ENCODE results near the gene ABCC3. TPM values are rescaled to one million over a fixed set of nuclear protein-coding genes. Genes with fewer than 3 reads are reported as not detected.

Gene ABCC3
- polyA plus RNA-seq, 3 donors: 8.7 to 22.2 (median 21.2) TPM

DNA sequence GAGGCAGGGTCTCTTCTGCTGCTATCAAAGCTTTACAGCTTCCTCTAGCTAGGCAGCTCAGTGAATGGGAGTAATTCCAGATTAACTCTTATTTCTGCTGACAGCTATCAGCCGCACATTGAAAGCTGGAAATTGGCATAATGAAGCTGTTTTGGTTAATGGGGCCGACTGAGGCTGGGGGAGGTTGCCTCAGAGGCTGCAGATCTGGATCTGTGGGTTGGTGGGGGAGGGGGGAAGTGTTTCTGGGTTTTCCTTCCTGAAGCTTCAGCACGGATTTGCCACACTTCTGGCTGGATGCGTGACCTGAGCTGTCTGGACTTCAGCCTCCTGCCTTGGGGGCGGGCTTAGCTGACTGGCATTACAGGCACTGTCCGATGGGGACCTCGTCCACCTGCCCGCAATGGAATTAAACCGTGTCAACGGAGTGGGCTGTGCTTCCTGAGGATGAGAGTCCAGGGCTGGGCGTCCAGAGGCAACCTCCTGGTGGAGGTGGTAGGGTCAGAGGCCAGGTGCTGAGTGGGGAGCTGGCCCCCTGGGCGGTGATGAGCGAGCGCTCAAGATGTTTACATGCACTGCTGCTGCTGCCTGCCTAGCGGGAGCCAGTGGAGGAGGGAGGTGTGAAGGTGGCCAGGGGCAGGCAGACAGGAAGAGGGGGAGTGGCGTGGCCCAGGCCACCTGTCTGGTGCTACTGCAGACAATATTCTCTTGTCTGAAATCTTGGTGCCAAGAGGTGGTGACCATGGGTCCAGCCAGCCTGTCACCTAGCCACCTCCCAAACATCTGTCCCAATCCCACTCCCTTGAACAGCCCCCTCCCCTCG is 6.7 kb upstream of the ABCC3 start:
- DNase-seq: no peak

DNA sequence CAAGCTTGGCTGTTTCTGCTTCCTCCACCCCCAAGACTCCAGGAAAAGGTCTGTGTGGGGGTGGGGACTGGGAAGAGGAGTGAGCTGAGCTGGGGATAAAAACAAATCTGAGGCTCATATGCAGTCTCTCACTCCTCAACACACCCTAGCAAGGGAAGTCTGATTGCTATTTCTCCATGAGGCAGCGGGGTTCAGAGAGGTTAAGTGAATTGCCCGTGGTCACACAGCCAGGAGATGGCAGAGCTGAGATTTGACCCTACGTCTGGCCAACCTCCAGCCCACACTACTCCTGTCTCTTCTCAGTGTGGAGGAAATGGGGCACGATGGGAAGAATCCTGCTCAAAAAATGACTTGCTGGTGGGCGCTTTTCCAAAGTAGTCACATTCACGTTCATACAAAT is 4.8 kb upstream of the ABCC3 start:
- no peak for DNase-seq

DNA sequence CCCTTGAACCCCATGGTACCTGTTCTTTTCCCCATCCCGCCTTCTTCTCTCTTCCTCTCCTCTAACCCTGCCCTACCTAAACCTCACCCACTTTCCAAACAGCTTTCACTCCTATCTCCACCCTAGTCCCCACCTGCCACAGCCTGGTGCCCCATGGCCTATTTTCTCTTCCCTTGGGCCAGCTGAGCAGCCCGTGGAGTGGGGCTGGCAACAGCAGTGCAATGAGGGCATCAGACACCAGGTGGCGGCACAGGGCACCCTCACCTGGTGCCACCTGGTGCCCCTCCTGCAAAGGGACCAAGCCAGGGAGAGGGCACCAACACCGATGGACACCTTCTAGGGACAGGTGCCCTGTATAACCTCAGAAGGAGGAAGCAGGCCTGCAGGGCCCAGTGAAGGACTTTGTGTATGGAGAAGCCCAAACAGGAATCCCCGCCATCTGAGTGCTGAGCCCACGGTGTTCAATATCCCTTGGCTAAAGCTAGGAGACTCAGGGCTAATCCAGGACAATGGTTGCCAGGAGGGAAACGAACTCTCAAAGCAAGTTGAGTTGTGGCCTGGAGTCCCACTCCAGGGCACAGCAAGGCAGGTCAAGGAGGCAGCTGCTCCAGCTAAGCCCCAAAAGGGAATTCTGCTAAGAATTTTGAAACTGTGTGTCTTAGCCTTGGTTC is 4.0 kb upstream of the ABCC3 start:
- DNase-seq: no peak

DNA sequence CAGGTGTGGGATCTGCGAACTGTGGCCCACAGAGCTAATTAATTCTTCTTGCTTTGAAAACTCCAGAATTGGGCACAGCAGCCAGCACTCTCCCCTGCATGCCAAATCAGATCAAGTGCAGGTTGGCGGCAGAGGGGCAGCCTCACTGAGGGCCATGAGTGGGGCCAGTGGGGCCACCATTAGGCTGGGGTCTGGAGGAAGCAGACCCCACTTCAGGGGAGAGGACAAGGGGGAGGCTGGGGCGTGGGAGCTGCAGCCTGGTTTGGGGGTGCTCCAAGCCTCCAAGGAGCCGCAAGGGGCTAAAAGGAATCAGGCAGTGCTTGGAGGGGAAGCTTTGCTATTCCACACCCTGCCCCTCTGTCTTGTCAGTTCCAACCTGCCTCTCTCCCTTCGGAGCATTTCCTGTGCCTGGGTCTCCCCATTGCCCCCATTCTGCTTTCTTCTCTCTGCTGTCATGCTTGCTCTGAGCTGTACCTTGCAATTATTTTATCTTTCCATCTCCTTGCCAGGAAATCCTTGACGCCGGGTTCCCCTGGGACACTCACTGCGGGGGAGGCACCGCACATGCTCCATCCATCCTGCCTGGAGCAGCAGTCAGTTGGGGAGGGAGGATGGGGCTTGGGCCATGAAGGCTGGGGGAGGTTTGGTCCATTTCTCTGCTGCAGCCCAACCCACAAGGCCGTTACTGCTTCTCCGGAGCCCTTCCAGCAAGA is 3.3 kb upstream of the ABCC3 start:
- DNase-seq: no peak

DNA sequence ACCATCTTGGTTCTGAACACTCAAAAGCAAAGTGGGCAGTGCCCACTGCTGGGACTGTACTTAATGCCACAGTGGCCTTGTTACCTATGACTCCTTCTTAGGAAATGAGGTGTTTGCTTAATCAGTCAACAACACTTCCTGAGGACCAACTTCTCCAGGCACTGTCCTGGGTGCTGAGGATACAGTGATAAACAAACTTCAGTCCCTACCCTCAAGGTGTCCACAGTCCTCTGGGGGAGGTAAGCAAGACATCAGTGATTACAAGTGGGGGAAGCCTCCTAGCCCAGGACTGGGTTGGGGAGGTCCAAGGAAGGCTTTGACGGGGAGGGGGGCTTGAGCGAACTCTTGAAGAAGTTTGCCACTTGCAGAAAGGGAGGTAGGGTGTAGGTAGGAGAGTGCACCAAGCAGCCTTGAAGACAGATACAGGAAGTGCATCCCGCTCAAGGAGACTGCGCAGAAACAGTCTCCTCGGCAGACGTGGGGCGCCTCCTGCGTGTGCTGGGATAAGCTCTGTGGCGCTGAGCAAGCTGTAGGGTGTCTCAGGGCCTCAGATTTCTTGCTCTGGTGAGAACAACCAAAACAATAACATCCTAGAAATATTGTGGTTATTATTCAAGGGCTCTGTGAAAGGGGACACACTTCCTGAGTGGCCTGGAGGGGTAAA is 2.6 kb upstream of the ABCC3 start:
- no peak for DNase-seq

DNA sequence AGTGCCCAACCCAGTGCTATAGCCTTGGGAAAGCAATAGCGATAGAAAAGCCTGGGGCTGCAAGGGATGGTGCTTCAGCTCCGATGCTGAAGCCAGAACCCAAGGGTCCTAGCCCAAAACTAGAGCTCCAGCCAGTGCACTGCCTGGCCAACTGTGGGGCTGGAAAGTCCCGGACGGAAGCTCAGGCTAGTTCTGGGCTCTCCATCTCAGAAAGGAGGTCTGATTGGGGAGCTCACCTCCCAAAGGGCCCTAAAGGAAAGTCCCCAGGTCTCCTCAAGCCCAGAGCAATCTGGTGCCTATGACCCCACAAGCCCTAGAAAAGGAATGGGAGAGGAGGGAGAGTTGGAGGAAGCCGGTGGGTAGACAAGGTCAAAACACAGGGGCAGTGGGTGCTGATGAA is 2.0 kb upstream of the ABCC3 start:
- no peak for DNase-seq

DNA sequence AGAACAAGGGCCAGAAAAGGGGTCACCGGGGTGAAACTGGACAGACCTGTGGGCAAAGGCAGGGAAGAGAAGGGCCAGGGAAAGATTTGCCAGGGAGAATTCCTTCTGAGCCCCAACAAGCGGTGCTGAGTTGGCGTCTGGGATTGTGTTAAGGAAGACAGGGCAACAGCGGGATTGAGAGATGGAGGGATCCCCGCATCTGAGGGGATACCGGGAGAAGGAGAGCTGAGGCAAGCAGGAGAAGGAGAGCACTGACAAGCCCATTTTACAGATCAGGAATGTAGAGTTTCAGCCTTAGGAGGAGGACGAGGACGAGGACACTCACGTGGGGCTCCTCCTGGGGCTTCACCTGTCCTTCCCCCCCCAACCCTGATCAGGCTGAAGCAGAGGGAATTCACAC is 998 bp upstream of the ABCC3 start:
- DNase-seq: no peak

DNA sequence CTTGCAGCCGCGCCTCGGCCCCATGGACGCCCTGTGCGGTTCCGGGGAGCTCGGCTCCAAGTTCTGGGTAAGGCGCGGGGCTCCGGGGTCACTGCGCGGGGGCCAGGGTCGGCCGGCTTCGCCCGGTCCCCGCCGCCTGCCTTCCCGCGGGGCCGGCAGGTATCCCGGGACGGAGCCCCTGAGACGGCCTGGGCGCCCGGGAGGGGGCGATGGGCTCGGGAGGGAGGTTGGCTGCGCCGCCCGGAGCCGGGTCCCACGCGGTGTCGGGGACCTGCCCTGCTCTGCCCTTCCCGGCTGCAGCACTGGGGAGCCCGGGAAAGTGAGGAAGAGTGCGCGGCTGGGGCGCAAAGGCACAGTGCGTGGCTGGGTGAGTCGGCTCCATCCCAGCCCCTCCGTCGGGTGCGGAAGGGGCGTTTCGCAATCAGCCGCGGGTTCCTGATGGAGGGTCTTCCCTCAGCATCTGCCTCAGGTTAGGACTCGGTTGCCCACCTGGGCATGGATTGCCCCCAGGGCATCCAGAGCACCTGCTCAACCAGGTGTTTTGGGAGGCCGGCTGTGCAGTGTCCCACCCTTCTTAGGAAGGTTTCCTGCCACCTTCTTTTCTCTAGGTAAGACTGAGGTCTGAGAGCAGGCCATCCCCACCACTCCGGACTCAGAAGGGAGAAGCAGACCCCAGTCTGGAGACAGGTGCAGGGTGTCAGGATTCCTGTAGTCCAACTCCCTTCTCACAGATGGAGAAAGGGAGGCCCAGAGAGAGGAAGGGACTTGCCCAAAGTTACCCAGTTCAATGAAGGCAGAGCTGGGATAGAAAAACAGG is 442 bp downstream of the ABCC3 start:
- DNase-seq: no peak

DNA sequence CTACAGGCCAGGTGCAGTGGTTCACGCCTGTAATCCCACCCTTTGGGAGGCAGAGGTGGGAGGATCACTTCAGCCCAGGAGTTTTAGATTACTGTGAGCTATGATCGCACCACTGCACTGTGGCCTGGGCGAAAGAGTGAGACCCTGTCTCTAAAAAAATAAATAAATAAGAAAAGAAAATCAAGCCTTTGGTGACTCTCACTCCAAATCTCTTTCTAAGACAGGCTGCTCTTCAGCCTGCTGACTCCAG is 976 bp downstream of the ABCC3 start:
- DNase-seq: no peak

DNA sequence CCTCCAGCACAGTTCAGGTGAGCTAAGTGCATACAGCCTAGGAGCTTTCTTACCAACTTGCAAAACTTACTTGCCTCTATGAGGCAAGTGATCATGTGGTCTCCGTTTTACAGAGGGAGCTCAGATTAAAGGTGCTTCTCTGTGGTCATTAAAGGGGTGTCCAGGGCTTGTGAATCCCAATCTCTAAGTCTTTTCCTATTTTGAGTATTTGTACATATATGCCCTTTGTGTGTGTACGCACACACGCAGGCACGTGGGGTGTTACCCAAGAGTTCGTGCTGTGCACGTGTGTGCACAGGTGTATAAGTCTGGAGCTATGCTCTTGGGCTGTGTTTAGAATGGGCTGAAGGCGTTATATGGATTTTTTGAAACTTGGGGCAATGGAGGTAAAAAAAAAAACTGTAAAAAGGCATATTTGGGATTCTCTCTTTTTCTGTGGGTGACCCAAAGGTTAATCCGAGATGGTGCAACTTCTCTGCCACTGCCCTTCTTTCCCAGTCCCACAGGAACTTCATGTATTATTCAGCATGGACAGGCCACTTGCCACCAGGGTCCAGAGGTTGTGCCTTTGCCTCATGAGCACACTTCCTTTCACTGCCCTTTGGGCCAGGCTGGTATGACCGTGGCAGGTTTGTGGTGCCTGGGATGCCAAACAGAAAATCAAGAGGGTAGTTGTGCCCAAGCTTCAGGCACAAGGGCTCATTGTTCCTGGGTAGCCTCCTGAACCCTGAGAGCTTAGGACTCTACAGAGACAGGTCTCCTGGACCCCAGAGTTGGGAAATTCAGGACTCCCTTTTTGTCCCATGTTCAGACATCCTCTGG is 1.5 kb downstream of the ABCC3 start:
- DNase-seq: no peak

DNA sequence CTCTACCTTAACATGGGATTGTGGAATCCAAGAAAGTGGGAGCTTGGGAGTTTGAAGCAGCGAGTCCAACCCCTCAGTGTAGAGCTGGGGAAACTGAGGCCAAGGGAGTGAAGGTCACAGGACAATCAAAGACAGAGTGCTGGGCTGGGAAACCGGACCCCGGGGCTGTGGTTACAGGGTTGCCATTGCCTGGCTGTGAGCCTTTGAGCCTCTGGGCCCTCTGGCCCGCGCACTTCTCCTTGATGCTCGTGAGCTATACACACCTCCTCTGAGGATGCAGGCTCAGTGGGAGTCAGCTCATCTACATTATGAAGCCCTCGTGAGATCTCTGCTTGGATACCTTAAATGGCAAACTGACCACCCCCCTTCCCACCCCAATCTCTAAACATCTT is 2.1 kb downstream of the ABCC3 start:
- DNase-seq: no peak

DNA sequence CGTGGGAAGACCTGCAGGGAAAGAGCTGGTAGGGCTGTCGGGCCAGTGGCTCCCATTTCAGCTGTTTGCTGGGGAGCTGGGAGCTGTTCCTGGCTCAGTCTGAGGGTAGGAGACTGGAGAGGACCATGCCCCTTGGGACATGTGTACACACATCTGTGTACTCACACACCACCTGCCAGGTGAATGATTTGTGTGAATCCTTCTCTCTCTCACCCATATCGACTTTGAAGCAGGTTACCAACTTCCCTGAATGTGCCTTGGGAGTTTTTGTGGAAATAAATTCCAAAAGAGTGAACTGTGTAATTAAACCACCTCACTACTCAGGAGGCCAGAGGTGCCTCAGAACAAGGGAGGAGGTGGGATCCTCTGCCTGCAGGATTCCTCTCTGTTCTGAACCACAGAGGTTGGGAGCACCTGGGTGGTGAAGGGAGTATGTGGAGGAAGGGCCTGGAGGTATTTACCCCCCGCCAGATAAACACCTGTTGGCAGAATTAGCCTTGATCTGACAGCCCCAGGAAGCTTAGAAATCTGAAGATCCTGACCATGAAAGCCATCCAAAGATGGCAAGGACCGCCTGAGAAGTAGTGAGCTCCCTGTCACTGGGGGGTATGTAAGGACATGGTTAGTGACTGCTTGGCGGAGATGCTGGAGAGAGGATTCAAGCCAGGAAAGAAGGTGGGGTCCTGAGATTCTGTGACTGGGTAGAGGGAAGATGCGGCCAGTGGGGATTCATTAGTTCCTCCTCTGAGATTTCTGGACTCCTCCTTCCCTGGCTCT is 3.3 kb downstream of the ABCC3 start:
- DNase-seq: no peak

DNA sequence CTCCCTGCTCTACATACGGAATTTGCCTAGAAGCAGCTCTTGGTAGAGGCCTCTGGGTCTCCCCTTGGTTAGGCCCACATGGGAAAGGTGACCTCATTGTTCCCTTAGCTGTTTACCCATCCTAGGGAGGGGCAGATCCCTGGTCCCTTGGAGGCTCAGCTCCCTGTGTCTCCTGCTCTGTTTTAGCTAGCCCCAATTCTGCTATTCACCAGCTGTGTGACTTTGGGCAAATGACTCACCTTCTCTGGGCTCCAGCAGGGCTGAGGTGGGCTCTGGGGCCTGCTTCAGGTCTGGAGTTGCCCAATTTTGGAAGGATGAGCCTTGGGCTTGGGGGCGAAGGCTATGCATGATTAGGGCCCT is 3.9 kb downstream of the ABCC3 start:
- DNase-seq: no peak

DNA sequence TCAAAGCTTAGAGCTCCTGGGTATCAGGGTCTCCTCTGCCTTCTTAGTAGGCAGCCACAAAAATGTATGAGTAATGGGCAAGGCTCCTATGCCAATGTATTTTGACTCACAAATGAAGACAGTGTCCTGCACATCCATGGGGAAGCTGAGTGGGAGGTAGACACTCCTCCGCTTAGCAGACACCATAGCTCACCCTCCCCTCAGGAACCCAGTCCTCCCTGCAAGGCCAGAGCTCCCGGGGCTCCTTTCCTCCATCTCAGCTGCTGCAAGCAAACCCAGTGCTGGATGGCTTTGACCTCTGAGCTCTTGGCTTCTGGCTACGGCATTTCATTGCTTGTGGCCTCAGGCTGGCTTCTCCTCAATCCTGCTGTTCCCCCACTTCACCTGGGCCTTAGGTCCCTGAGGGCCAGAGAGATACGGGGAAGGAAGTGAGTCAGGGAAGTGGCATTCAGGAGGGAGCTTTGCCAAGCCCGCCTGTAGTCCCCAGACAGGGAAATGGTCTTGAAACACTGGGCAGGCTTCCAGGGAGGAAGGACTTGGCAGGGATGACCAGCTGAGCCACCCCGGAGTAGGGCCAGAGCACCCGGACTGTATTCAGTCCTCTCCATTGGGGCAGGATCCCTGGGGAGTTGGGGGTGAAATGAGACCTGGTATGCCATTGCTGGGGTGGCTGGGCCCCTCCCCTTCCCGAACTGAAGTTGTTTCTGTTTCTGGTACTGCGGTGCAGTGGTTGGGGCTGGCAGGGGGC is 4.5 kb downstream of the ABCC3 start:
- no peak for DNase-seq

DNA sequence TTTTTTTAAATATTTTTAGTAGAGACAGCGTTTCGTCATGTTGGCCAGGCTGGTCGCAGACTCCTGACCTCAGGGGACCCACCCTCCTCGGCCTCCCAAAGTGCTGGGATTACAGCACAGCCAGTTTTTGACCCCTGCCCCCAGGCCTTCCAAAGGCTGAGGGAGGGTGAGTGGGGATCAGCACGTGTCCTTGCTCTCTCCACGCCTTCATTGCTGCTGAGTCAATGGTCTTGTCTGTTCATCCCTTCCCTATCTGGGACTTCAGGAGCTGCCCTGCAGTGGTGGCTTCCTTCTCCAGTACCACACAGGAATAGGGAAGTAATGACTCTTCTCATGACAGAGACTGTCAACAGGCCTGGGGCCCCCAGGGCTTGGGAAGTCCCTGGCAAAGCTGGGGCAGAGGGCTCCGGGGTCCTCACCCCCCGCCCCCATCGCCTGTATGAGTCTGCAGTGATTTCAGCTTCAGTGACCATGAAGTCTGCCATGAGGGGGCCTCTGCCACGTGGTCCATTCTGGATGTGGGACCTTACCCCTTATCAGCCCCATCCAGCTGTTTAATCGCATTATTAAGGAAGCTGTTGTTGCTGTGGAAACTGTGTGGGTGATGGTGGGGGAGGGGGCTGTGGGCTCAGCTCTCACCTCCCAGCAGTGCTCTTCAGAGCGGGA is 6.1 kb downstream of the ABCC3 start:
- no peak for DNase-seq

DNA sequence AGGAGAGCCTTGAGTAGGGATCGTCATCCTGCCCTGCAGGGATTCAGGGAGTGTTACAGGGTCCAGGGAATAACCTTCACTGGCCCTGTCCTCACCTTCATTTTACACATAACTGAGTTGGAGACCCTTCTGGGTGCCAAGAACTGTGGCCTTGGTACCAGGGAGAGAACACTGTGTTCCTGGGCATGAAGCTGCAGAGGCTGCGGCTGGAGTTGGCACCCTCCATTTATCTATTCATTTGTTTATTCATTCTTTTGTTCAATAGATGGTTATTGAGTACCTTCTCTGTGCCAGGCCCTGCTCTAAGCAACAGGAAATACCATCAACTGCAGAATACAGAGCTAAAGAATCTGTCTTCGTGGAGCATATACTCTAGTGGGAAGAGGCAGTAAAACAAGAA is 6.7 kb downstream of the ABCC3 start:
- no peak for DNase-seq

DNA sequence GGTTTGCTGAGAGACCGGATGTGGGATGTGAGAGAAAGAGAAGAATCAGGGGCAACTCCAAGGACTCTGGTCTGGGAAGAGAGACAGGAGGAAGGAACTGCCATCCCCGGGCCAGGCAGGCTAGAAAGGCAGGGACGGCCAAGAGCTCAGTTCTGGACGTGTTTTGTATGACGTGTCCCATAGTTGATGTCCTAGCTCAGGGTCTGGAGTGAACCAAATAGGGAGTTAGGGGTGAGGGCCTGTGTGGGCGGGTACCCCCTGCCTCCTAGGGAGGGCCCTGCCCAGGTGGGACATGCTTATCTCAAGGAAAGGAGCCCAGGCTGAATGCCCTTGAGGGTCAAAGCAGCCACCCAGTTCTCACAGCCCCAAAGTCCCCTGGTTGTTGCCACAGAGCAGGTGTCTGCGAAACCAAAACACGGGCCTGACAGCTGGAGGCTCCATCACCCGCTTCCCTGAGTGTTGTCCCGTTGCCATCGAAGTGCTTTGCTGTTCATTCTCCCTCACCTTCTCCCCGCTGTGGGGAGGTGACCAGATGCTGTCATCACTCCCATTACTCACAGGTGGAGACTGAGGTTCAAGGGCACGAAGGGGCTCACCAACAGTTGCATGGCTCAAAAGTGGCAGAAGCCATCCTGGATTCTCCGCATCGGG is 7.5 kb downstream of the ABCC3 start:
- no peak for DNase-seq
